Esophagus muscularis mucosa (tissue), 4 donors: ENCODE measurements around the gene COL26A1. TPM values are rescaled to one million over a fixed set of nuclear protein-coding genes. Genes with fewer than 3 reads are reported as not detected.
"Not testable (repeated sequence)": the region's sequence is repeated elsewhere in the genome, so short reads cannot be mapped to it uniquely, and the experiment has no call there.

Experiments used
- DNase-seq: peaks from one replicate; pipeline ENCODE4 v3.0.0-alpha.2; 2017; ENCODE audit errors: extremely low spot score
- H3K27ac ChIP-seq, 4 donors: fragments of 200-600 bp; sonication (generic); replicated peaks in 1 of 4; 1 replicate in 3 of 4; 2 replicates in 1 of 4; pipeline ENCODE4 v1.5.1; 2016 to 2019; ENCODE audit warnings: mild to moderate bottlenecking in 1 of 4
- H3K27me3 ChIP-seq, 4 donors: fragments of 200-600 bp; sonication (generic); one replicate each; pipeline versions ENCODE4 v1.5.1 to v1.6.0; 2016 to 2019
- H3K36me3 ChIP-seq, 4 donors: fragments of 200-600 bp; sonication (generic); one replicate each; pipeline ENCODE4 v1.5.1; 2016 to 2019
- H3K4me1 ChIP-seq, 4 donors: fragments of 200-600 bp; sonication (generic); one replicate each; pipeline ENCODE4 v1.5.1; 2016 to 2019
- H3K4me3 ChIP-seq, 4 donors: fragments of 200-600 bp; sonication (generic); 1 replicate in 2 of 4; 2 replicates in 2 of 4; pipeline ENCODE4 v1.5.1; 2016 to 2019; ENCODE audit warnings: mild to moderate bottlenecking in 4 of 4, moderate library complexity in 1 of 4
- H3K9me3 ChIP-seq, 4 donors: fragments of 200-600 bp; sonication (generic); 1 replicate in 3 of 4; 2 replicates in 1 of 4; pipeline ENCODE4 v1.5.1; 2016 to 2019
- CTCF ChIP-seq, 3 experiments: fragments of 200-600 bp in 2 of 3; fragments of 450-650 bp in 1 of 3; sonication (generic) in 2 of 3; IDR thresholded peaks; one replicate each; pipeline ENCODE4 v1.5.1; 2017 to 2019; ENCODE audit warnings: antibody characterized with exemption in 3 of 3, mild to moderate bottlenecking in 2 of 3, moderate library complexity in 1 of 3
- EP300 ChIP-seq: sonication (generic); formaldehyde crosslinking; IDR thresholded peaks from one replicate; pipeline ENCODE4 v1.6.1; 2017; ENCODE audit warnings: antibody characterized with exemption
- POLR2A ChIP-seq: fragments of 450-650 bp; IDR thresholded peaks from one replicate; pipeline ENCODE4 v1.6.1; 2017; ENCODE audit warnings: antibody characterized with exemption, moderate library complexity, mild to moderate bottlenecking, low read depth
- POLR2AphosphoS5 ChIP-seq, 2 donors: sonication (generic); formaldehyde crosslinking; IDR thresholded peaks; one replicate each; pipeline ENCODE4 v1.6.1; 2017; ENCODE audit warnings: antibody characterized with exemption in 2 of 2
- WGBS: methylation state at CpG from one replicate; pipeline ENCODE4 v1.1.5; 2018; 5-methylcytosine and 5-hydroxymethylcytosine counted together
- intact Hi-C: fragments of 100-400 bp; cut with DNase I; formaldehyde crosslinking; loops from one replicate; pipeline ENCODE4 v1.15.1; 2023
- total RNA-seq, 4 donors: library from RNA; depleted of rRNA; stranded (reverse); fragments of >200 nt; gene quantifications; one replicate each; pipeline versions ENCODE4 v1.1.0 to v1.2.1, GENCODE V29; 2016

The COL26A1 gene
- total RNA-seq, 4 donors from 2014 or later: not detected

GRCh38 chr7:101557421-101557820, 194.7 kb downstream of the COL26A1 start:
- H3K27ac ChIP-seq: no peak overlapping the region
- DNase-seq: no peak
- H3K27me3 ChIP-seq: peaks cover 0 to 36% (median 0%) of the 10 kb centered on the region in 4 donors
- H3K4me1 ChIP-seq: no peaks in the 10 kb centered on the region
- TF ChIP-seq POLR2AphosphoS5 (IDR thresholded peaks at IDR 0.05) (no peak), POLR2A (no peak), EP300 (no peak), CTCF (IDR thresholded peaks at IDR 0.05) (no peak)
- no peaks in the 10 kb centered on the region for H3K36me3 ChIP-seq
- whole genome bisulfite sequencing: 75% methylated on average over 8 of the region's 8 CpGs
- no peaks in the 10 kb centered on the region for H3K9me3 ChIP-seq
- intact Hi-C loops: no loop called here
- H3K4me3 ChIP-seq: no peak overlapping the region

- no peak for TF ChIP-seq POLR2AphosphoS5 (IDR thresholded peaks at IDR 0.05)
- TF ChIP-seq POLR2A: no peak
- no peak for TF ChIP-seq CTCF (IDR thresholded peaks at IDR 0.05)
- no peak for TF ChIP-seq EP300
- no peak for DNase-seq
- no peaks in the 10 kb centered on the region for H3K36me3 ChIP-seq
- no peaks in the 10 kb centered on the region for H3K9me3 ChIP-seq
- WGBS: 94% methylated on average over 3 of the region's 9 CpGs
- H3K4me1 ChIP-seq: no peaks in the 10 kb centered on the region
- intact Hi-C loops: no loop called here
- peaks cover 0 to 39% (median 0%) of the 10 kb centered on the region in 4 donors for H3K27me3 ChIP-seq
- no peak overlapping the region for H3K27ac ChIP-seq
- no peak overlapping the region for H3K4me3 ChIP-seq
Observed at GRCh38 chr7:101557978-101558741, 195.5 kb downstream of the COL26A1 start.

GRCh38 chr7:101558742-101559325, 196.2 kb downstream of the COL26A1 start:
- no peak for DNase-seq
- intact Hi-C loops: no loop called here
- WGBS: 85% methylated on average over 5 of the region's 9 CpGs

GRCh38 chr7:101559586-101559985, 196.9 kb downstream of the COL26A1 start:
- intact Hi-C loops: no loop called here
- peaks cover 0 to 42% (median 0%) of the 10 kb centered on the region in 4 donors for H3K27me3 ChIP-seq
- no CpG with 5 or more reads among the region's 1 CpG for WGBS

More at GRCh38 chr7:101558742-101559325, 196.2 kb downstream of the COL26A1 start:
- Histone ChIP-seq H3K4me3 (no peak overlapping the region), H3K36me3 (no peaks in the 10 kb centered on the region), H3K4me1 (no peaks in the 10 kb centered on the region), H3K27ac (no peak overlapping the region), H3K27me3 (peaks cover 0 to 39% (median 0%) of the 10 kb centered on the region in 4 donors), H3K9me3 (no peaks in the 10 kb centered on the region)
- no peak for TF ChIP-seq POLR2A
- no peak for TF ChIP-seq EP300
- no peak for TF ChIP-seq CTCF (IDR thresholded peaks at IDR 0.05)
- no peak for TF ChIP-seq POLR2AphosphoS5 (IDR thresholded peaks at IDR 0.05)

GRCh38 chr7:101560021-101560420, 197.3 kb downstream of the COL26A1 start:
- H3K27ac ChIP-seq, intact Hi-C loops, DNase-seq, H3K4me1 ChIP-seq, H3K4me3 ChIP-seq, H3K36me3 ChIP-seq, H3K9me3 ChIP-seq: not testable (repeated sequence)
- H3K27me3 ChIP-seq: peaks cover 0 to 46% (median 0%) of the 10 kb centered on the region in 4 donors
- WGBS: 89% methylated on average over 3 of the region's 3 CpGs

More at GRCh38 chr7:101559586-101559985, 196.9 kb downstream of the COL26A1 start:
- Histone ChIP-seq H3K9me3 (no peaks in the 10 kb centered on the region), H3K4me1 (no peaks in the 10 kb centered on the region), H3K36me3 (no peaks in the 10 kb centered on the region), H3K27ac (no peak overlapping the region), H3K4me3 (no peak overlapping the region)
- no peak for DNase-seq
- TF ChIP-seq POLR2AphosphoS5 (IDR thresholded peaks at IDR 0.05) (no peak), EP300 (no peak), CTCF (IDR thresholded peaks at IDR 0.05) (no peak), POLR2A (no peak)
